Erythroblast (primary cell): ENCODE results near the gene EFNB2.

Experiments
- DNase-seq, 2 experiments: peaks; one replicate each; lab custom pipeline; 2025; lab: John Stamatoyannopoulos, UW
- GATA1 ChIP-seq: IDR thresholded peaks from 2 replicates; pipeline ENCODE4 v1.6.1; 2011; ENCODE audit warnings: low read depth, mild to moderate bottlenecking, control low read depth, low read length, moderate library complexity
- POLR2A ChIP-seq: IDR thresholded peaks from 2 replicates; pipeline ENCODE4 v1.6.1; 2011; ENCODE audit warnings: mild to moderate bottlenecking, low read length

EFNB2 gene

DNA sequence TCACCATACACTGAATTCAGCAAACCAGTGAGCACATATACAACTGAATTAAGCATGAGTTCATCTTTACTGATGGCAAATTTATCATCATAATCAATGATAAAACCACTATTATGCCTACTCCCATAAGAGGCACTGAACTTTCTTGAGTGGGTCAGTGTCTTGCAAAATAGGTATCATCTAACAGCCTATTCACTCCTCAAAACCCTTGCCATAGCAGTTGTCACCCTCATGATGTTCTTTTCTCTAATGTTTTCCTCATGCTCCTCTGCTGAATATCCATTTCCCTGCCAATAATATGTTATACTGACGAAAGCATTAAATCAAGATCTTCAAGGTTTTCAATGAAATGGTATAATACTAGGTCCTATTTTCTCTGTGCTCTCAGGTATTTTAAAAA, 26.8 kb upstream of the EFNB2 start:
- no peak for DNase-seq
- TF ChIP-seq GATA1 (no peak), POLR2A (no peak)

DNA sequence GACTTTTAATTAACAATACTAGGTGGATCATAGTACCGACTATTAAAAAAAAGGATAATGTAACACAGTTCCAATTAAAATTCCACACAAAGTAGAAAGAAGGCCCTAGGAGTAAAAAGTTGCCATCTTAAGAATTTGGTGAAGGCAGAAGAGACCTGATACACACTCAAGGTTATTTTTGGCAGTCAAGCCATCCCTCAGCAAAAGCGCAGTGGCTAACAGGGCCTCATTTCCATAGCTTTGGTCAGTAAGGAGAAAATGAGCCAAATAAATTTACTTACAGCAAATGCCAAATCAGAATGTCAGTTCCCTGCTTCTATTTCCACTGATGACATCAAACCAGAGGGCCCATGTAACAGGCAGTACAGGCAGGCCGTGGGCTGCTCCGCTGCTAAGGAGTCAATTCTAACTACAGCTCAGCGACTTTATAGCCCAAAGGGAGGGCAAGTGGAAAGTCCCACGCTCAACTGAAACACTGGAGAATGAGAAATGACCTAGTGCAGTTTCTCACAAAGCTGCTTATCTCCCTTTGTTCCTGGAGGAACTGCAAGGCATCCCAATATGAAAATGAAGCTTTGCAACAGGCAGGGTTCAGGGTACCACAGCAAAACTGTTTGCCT, 26.2 kb upstream of the EFNB2 start:
- TF ChIP-seq GATA1 (no peak), POLR2A (no peak)
- DNase-seq: peak in 1 of 2 experiments; percentile 6

DNA sequence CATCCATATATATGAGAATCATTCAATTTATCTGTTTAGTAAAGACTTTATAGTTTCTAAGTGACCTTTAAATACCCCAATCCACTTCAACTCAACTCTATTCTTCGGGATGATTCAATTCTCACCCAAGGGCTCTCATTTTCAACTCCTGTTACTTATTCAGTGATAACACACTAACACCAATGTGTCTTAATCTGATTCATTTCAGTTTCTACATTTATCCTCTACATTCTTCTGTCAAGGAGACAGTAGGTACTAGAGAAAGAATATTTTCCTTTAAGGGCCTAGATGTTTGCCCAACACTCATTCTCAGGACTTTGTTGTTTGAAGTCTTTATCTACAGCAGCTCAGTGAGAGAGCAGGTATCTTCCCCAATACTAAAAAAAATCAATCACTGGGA, 25.4 kb upstream of the EFNB2 start:
- DNase-seq: no peak
- TF ChIP-seq POLR2A (no peak), GATA1 (no peak)

DNA sequence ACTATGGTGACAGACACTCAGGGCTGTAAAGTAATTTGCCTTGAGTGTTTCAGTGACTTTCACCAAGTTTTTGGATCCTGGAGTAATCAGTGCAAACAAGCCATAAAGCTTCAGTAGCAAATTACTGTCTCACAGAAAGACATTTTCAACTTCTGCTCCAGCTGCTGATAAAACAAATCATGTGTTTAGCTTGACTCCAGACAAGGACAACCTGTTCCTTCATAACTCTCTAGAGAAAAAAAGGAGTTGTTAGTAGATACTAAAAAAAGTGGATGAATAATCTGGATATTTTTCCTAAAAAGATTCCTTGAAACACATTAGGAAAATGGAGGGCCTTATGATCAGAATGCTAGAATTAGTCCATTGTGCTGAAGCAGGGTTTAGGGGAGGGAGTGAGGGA, 23.1 kb upstream of the EFNB2 start:
- TF ChIP-seq POLR2A (no peak), GATA1 (no peak)
- no peak for DNase-seq

DNA sequence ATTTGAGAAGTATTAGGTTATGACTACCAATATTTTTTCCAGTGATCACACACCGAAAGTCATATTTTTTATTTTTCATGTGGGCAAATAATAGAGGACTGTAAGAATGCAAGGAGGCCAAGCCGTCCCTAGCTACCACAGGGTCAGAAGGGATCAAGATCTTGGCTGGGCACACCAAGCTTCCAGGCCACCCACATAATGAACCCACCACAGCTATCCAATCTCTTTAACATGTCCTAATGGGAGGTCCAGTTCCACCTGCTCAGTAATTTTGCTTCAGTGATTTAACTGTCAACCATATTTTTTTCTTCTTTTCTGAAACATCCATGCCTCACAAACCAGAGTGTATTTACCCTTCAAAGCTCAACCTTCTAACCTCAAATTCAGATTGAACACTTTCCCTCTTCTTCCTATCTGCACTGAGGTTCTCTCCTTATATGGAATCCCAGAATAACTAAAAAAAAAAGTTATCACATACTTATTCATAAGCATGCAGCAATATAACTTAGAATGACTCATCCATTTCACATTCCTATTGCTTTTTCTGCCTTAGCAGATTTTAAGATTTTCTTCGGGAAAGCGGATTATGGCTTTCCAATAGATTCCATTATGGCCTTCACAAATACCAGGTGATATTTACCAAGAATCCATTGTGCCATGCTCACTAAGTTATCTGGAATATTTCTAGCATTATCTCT, 20.3 kb upstream of the EFNB2 start:
- TF ChIP-seq POLR2A (no peak), GATA1 (no peak)
- DNase-seq: no peak

DNA sequence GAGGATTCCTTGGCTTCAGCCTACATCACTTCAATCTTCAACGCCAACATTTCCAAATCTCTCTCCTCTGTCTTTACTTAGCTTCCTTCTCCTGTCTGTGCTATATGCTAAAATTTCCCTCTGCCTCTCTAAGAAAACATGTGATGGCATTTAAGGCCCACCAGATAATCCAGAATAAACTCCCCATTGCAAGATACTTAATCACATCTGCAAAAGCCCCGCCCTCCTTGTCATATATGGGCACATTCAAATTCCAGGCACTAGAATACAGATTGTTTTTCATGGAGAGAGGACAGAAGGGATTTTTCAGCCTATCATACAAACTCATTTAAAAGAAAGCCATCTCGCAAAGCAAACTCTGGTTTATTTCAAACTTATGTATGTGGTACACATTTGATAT, 16.3 kb upstream of the EFNB2 start:
- no peak for DNase-seq
- no peak for TF ChIP-seq GATA1
- no peak for TF ChIP-seq POLR2A

DNA sequence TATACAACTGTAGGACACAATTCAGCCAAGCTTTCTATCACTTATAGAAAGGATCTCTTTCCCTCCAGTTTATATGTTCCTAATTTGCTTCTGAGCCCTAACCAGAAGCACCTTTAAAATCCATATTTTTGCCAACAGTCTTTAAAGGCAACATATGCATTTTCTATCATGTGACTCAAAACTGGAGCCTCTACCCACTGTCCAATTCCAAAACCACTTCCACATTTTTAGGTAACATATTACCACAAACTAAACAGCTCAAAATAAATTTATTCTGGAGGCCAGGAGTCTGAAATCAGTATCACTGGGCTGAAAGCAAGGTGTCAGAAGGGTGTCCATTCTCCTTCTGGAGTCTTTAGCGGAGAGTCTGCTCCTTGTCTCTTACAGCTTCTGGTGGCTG, 15.9 kb upstream of the EFNB2 start:
- TF ChIP-seq GATA1: no peak
- TF ChIP-seq POLR2A: no peak
- no peak for DNase-seq

DNA sequence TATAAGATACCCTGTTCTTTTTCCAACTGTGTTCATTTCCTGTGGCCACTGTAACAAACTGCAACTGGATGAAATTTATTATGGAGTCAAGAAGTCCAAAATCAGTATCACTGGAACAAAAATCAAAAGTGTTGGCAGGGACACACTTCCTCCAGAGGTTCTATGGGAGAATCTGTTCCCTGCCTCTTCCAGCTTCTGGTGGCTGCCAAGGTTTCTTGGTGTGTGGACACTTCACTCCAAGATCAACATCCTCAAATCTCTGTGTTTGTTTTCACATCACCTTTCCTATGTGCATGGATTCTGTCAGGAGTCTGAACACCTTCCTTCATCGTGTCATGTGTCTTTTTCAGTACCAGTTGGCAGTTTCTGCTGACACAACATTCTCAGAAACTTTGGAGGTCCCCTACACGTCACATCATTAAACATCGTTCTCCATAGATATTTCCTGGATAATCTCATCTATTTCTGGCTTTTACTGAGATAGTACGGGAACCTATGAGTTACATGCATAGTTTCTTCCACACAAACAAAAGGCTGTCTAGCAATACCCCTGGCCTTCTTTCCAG, 15.2 kb upstream of the EFNB2 start:
- no peak for TF ChIP-seq POLR2A
- TF ChIP-seq GATA1: no peak
- DNase-seq: no peak

DNA sequence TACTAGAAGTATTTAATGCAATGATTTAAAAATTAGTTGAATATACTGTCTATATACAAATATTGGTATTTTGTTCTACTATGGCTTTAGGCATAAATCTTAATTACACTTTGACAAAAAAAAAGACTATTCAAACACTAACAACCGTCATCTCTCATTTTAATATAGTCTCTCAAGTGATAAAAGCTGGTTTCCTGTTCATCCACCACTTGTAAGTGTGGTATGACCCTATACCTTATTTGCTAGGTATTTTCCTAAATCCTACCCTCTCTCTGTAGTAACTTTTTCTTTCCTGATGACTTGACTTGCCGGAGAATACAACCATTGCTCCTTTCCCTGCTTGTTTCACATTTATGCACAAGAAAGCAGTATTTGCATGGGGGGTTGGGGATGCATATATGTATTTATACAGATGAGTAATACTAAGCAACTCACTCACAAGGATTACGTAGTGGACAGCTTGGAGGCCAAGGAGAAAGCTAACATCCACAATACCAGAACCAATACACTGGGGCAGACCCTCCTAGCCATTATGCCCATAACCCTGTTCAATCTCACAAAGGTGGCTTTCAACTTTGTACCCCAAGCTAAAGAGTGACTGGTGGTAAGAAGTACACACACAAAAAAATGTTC, 12.7 kb upstream of the EFNB2 start:
- no peak for DNase-seq
- TF ChIP-seq POLR2A (no peak), GATA1 (no peak)

DNA sequence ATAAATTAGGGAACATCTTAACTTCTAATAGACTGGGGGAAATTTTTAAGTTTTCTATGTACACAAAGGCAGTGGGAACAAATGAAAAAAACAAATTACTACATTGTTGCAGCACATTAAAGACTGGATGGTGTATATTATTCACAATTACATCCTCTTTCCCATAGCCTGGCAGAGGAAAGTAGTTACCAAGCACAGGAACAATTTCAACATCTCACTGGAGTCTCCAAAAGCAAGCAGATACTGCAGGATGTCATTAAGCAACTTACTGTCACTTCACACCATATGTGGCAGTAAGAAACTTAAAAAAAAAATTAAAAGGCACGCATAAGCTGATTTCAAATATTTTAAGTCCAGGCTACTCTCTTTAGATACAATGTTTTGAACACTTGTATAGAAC, 6.4 kb upstream of the EFNB2 start:
- DNase-seq: no peak
- TF ChIP-seq POLR2A: no peak

DNA sequence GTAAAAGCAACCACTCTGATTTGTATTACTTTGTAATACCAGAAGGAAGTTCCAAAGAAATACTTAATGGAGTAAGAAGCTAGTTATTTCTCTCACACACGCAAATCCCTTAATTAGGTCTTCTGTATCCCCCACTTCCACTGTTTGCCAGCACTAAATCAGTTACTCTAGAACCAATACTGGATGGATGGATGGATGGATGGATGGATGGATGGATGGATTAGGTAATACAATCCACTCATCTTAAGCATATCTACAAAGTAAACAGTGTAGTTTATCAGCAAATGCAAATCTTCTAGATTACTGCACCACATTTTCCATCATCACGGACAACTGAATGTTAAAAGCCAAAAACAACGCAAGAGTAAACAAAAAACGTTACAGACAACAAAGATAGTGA, 5.2 kb upstream of the EFNB2 start:
- DNase-seq: no peak
- TF ChIP-seq POLR2A (no peak), GATA1 (no peak)

DNA sequence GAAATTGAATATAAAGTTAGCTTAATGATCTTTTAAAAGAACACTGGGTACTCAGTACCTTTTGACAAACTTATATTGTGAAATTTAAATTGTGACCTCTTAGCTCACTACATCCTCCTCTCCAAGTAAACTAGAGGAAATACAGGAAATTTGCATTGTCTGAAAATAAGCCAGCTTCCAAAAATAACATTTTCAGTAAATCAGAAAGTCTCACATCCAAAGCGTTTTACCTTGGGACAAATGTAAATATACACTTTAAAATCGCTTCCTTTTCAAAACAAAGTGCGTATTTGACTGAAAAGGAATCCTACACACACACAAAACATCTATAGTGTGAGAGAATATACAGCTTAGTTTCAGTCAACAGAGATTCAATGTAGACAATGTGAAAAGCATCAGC, 2.1 kb upstream of the EFNB2 start:
- no peak for DNase-seq
- TF ChIP-seq POLR2A (no peak), GATA1 (no peak)

DNA sequence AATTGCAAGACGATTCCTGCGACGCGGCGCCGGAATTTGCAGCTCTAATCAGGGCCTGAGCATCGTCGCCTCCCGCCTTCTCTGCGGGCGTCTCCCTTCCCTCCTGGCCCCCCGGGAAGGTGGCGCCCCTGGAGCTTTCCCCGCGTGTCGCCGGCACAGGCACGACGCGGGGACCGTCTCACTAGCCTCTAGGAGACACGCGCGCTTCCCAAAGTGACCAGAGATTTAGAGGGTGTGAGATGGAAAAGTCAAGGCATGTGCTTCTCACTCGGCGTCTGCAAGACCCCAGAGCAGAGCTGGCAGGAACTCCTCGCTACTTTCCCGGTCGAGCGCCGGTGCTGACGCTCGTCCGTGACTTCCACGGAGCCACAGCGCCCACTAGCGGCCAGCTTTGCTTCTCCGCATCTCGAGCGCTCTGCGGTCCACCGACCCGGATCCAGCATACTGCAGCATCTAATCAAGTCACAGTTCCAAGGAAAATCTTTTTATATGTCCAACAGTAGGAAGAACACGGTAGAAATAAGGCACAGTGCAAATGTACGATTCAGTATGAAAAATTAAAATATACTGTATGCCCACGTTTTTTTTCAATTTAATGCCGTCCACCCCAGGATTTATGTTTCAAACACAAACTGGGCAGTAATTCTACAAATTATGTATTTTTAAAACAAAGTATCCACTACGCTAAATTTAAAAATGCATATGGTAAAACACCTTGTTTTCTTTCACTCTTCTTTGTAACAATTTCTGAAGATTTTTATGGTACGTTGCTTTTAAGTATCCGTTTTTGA, 977 bp upstream of the EFNB2 start:
- DNase-seq: peak; percentile 83 to 91
- TF ChIP-seq GATA1 (no peak), POLR2A (no peak)
